Uterus (tissue), 4 donors: ENCODE results near the gene DENND1A. TPM values are rescaled to one million over a fixed set of nuclear protein-coding genes. Genes with fewer than 3 reads are reported as not detected.

Experiments used
- DNase-seq, 2 donors: peaks; one replicate each; pipeline ENCODE4 v3.0.0-alpha.2; 2019 to 2020
- H3K27ac ChIP-seq, 2 donors: fragments of 200-600 bp; sonication (generic); 1 replicate in 1 of 2; 2 replicates in 1 of 2; pipeline ENCODE4 v1.5.1; 2016 to 2018
- H3K27me3 ChIP-seq, 2 donors: fragments of 200-600 bp; sonication (generic); one replicate each; pipeline ENCODE4 v1.5.1; 2018 to 2019; ENCODE audit warnings: control low read depth in 1 of 2
- H3K36me3 ChIP-seq, 2 donors: fragments of 200-600 bp; sonication (generic); one replicate each; pipeline ENCODE4 v1.5.1; 2019; ENCODE audit warnings: control low read depth in 1 of 2
- H3K4me1 ChIP-seq, 2 donors: fragments of 200-600 bp; sonication (generic); one replicate each; pipeline ENCODE4 v1.5.1; 2018 to 2019; ENCODE audit warnings: control low read depth in 1 of 2
- H3K4me3 ChIP-seq, 2 donors: fragments of 200-600 bp; sonication (generic); 1 replicate in 1 of 2; 2 replicates in 1 of 2; pipeline ENCODE4 v1.5.1; 2018 to 2019; ENCODE audit warnings: mild to moderate bottlenecking in 1 of 2
- H3K9me3 ChIP-seq, 2 donors: fragments of 200-600 bp; sonication (generic); one replicate each; pipeline ENCODE4 v1.5.1; 2019; ENCODE audit warnings: control low read depth in 1 of 2
- POLR2A ChIP-seq, 2 donors: fragments of 450-650 bp; IDR thresholded peaks; one replicate each; pipeline ENCODE4 v1.6.1; 2016; ENCODE audit warnings: antibody characterized with exemption in 2 of 2, mild to moderate bottlenecking in 1 of 2, moderate library complexity in 1 of 2
- intact Hi-C: fragments of 100-400 bp; cut with DNase I; formaldehyde crosslinking; loops from one replicate; pipeline ENCODE4 v1.15.1; 2023; ENCODE audit warnings: low total_unique reads
- total RNA-seq, 4 donors: library from RNA; depleted of rRNA in 3 of 4; stranded (reverse); fragments of >200 nt in 3 of 4; gene quantifications; one replicate each; pipeline versions ENCODE4 v1.1.0 to v1.2.4, GENCODE V29; 2014 to 2023
- TF ChIP-seq, protein P1 (sequence below), 4 experiments: fragments of 200-600 bp in 2 of 4; fragments of 450-650 bp in 2 of 4; sonication (generic) in 2 of 4; IDR thresholded peaks; one replicate each; pipeline ENCODE4 v1.5.1; 2016 to 2019; ENCODE audit warnings: antibody characterized with exemption in 4 of 4, mild to moderate bottlenecking in 2 of 4, moderate library complexity in 1 of 4
- donor health status: DM: yes; HTN: yes; CAD: no.

Gene DENND1A
- total RNA-seq, 4 donors from 2014 or later: 10.8 to 34.5 (median 22.6) TPM

GRCh38 chr9:123955637-123956036 is 25.7 kb upstream of the DENND1A start:
- no peak for TF ChIP-seq POLR2A (IDR thresholded peaks at IDR 0.05)
- TF ChIP-seq, protein P1, sequence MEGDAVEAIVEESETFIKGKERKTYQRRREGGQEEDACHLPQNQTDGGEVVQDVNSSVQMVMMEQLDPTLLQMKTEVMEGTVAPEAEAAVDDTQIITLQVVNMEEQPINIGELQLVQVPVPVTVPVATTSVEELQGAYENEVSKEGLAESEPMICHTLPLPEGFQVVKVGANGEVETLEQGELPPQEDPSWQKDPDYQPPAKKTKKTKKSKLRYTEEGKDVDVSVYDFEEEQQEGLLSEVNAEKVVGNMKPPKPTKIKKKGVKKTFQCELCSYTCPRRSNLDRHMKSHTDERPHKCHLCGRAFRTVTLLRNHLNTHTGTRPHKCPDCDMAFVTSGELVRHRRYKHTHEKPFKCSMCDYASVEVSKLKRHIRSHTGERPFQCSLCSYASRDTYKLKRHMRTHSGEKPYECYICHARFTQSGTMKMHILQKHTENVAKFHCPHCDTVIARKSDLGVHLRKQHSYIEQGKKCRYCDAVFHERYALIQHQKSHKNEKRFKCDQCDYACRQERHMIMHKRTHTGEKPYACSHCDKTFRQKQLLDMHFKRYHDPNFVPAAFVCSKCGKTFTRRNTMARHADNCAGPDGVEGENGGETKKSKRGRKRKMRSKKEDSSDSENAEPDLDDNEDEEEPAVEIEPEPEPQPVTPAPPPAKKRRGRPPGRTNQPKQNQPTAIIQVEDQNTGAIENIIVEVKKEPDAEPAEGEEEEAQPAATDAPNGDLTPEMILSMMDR (IDR thresholded peaks at IDR 0.05): no peak
- no peaks in the 10 kb centered on the region for H3K4me1 ChIP-seq
- DNase-seq: no peak
- no peak overlapping the region for H3K4me3 ChIP-seq
- intact Hi-C loops: no loop called here
- no peaks in the 10 kb centered on the region for H3K27me3 ChIP-seq
- no peaks in the 10 kb centered on the region for H3K36me3 ChIP-seq
- no peak overlapping the region for H3K27ac ChIP-seq
- H3K9me3 ChIP-seq: no peaks in the 10 kb centered on the region

GRCh38 chr9:123954518-123955280 is 24.8 kb upstream of the DENND1A start:
- intact Hi-C loops: no loop called here

DNA sequence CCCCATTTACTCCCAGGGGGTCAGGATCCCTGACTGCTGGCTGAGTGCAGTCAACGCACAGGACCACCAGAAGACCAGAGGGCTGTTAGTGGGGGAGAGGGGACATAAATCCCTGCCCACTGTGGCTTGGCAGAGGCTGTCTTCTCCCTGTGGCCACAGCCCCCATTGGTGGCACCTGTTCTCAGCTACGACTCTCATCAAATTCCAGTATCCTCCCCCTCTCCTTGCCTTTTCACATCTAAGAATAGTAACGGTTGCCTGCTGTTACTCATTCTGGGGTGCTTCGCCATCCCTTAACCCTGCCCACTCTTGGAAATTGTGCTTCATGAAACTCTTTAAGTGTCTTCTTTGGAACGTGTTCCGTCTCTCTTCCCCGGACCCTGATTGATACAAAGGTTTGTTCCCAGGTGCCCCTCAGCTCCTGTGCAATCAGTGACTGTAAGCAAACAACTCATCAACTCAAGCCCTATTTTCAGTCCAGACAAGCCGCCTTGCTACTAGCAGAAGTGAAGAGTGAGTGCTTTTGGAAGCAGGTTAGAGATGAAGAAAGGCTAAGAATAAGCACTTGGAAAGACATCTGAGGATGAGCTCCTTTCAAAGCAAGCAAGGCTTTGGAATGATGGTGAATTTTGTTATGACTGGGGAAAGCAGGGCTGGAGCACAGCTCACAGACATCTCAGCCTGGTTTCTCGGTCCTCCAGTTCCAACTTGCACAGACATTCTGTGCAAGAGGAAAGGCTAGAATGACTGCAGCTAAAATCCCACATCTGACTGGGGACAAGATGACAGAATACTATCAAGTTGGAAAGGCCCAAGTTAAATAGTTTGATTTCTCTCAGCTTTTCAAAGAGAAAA is 22.9 kb upstream of the DENND1A start:
- intact Hi-C loops: no loop called here
- H3K36me3 ChIP-seq: no peaks in the 10 kb centered on the region
- no peaks in the 10 kb centered on the region for H3K27me3 ChIP-seq
- no peaks in the 10 kb centered on the region for H3K9me3 ChIP-seq
- TF ChIP-seq, protein P1 (IDR thresholded peaks at IDR 0.05): no peak
- no peak for TF ChIP-seq POLR2A (IDR thresholded peaks at IDR 0.05)
- no peaks in the 10 kb centered on the region for H3K4me1 ChIP-seq
- no peak overlapping the region for H3K4me3 ChIP-seq
- H3K27ac ChIP-seq: no peak overlapping the region
- DNase-seq: no peak

More at GRCh38 chr9:123954518-123955280, 24.8 kb upstream of the DENND1A start:
- H3K36me3 ChIP-seq: no peaks in the 10 kb centered on the region
- no peak overlapping the region for H3K4me3 ChIP-seq
- H3K9me3 ChIP-seq: no peaks in the 10 kb centered on the region
- H3K4me1 ChIP-seq: no peaks in the 10 kb centered on the region
- H3K27ac ChIP-seq: no peak overlapping the region
- DNase-seq: no peak
- TF ChIP-seq, protein P1 (IDR thresholded peaks at IDR 0.05): no peak
- TF ChIP-seq POLR2A (IDR thresholded peaks at IDR 0.05): no peak
- H3K27me3 ChIP-seq: no peaks in the 10 kb centered on the region

DNA sequence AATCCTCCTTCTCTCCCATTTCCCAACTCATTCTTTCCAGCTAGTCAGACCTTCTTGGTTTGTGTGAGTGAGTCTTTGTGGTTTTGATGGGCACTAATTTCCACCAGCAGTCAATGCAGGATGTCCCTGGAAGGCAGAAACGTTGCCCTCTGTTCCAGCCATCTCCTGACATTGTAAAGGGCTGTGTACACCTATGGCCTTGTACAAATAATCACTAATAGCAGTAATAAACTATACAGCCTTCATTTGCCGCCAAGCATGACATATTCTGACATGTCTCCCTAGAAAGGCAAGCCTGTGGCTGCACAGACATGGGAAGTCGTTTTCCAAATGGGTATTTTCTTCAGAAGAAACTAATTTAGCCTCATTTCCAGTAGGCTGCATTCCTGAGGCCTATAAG is 18.4 kb upstream of the DENND1A start:
- no peaks in the 10 kb centered on the region for H3K27me3 ChIP-seq
- TF ChIP-seq POLR2A (IDR thresholded peaks at IDR 0.05): no peak
- TF ChIP-seq, protein P1 (IDR thresholded peaks at IDR 0.05): no peak
- H3K9me3 ChIP-seq: no peaks in the 10 kb centered on the region
- DNase-seq: no peak
- H3K27ac ChIP-seq: no peak overlapping the region
- intact Hi-C loops: no loop called here
- no peaks in the 10 kb centered on the region for H3K4me1 ChIP-seq
- H3K4me3 ChIP-seq: no peak overlapping the region
- H3K36me3 ChIP-seq: no peaks in the 10 kb centered on the region

GRCh38 chr9:123947326-123947725 is 17.4 kb upstream of the DENND1A start:
- Histone ChIP-seq H3K4me1 (no peaks in the 10 kb centered on the region), H3K4me3 (no peak overlapping the region), H3K36me3 (no peaks in the 10 kb centered on the region), H3K27ac (no peak overlapping the region), H3K9me3 (no peaks in the 10 kb centered on the region), H3K27me3 (no peaks in the 10 kb centered on the region)
- intact Hi-C loops: no loop called here
- no peak for DNase-seq
- TF ChIP-seq POLR2A (IDR thresholded peaks at IDR 0.05): no peak
- TF ChIP-seq, protein P1 (IDR thresholded peaks at IDR 0.05): no peak
